ENCODE results near the gene RNF212B. TPM values are rescaled to one million over a fixed set of nuclear protein-coding genes. Genes with fewer than 3 reads are reported as not detected.

The RNF212B gene, protein sequence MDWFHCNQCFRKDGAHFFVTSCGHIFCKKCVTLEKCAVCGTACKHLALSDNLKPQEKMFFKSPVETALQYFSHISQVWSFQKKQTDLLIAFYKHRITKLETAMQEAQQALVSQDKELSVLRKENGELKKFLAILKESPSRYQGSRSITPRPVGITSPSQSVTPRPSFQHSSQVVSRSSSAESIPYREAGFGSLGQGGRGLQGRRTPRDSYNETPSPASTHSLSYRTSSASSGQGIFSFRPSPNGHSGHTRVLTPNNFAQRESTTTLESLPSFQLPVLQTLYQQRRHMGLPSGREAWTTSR
- not detected in 2 replicates for total RNA-seq

GRCh38 chr14:23237772-23238594, at the start of gene RNF212B:
Gene RNF212B (plus strand): TSS chr14:23237936. CDS start chr14:23240346, 2,410 bp downstream.

GRCh38 chr14:23286020-23286901, 48.5 kb downstream of the RNF212B start, which contains the start of gene HOMEZ:
Gene HOMEZ (minus strand): TSS chr14:23286132. CDS start chr14:23285952, 180 bp downstream.

GRCh38 chr14:23302290-23303225, 64.8 kb downstream of the RNF212B start, which contains the start of gene PPP1R3E:
Gene PPP1R3E (minus strand): TSS chr14:23302859. CDS start chr14:23302576, 283 bp downstream.

DNA sequence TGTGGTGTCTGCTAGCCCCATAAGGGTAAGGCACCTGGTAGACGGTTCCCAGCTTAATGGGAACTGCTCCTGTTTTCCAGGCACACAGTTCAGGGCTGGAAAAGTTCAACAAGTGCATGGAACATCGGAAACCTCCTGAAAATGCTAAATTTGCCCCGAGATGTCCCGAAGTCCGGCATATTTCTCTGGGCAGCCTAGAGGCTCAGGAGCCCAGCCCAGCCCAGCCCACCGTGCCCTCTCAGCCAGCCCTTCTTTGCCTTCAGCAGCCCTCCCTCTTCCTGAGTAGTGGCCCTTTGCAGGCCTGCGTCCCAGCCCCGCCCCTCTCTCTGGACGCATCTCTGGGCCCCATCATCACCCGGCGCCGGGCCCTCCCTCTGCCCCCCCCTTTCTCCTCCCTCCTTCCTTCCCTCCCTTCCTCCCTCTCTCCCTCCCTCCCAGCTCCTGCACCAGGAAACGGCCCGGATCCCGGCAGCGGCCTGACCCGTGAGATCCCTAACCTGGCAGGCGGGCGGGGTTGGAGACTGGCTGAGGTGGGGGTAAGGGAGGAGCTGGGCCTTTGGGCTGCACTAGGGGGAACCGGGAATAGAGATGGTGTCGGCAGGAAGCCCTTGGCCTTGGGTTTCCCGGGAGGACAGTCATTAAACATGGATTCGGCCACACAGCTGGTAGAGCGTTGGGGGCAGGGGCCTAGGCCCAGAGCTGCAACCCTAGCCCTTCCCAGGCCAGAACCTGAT, 68.8 kb downstream of the RNF212B start, which contains the start of gene BCL2L2:
Gene BCL2L2, plus strand, starts transcription at position 422 of the 734 bp plus-strand sequence. CDS start 935 bp downstream, outside the sequence.

GRCh38 chr14:23320584-23321571, 83.1 kb downstream of the RNF212B start, which contains the start of gene PABPN1:
Gene PABPN1 (plus strand): TSS chr14:23321457. CDS start chr14:23321470, 13 bp downstream.

Other genes starting within 250 kb of the RNF212B start
- 4.5 and 5.6 TPM in 2 replicates for gene C14orf93, start 227.8 kb upstream of the RNF212B start, total RNA-seq
- 287 and 492 TPM in 2 replicates for gene PSMB5, start 203.0 kb upstream of the RNF212B start, total RNA-seq
- gene PSMB11, start 195.7 kb upstream of the RNF212B start, total RNA-seq, result not detected in 2 replicates
- 7.5 and 12.5 TPM in 2 replicates for gene CDH24, start 180.4 kb upstream of the RNF212B start, total RNA-seq
- 57.5 and 65.7 TPM in 2 replicates for gene ACIN1, start 142.8 kb upstream of the RNF212B start, total RNA-seq
- 48.7 and 60.8 TPM in 2 replicates for gene C14orf119, start 142.4 kb upstream of the RNF212B start, total RNA-seq
- not detected in 2 replicates for gene CIROP, start 132.9 kb upstream of the RNF212B start, total RNA-seq
- not detected in 2 replicates for gene CEBPE, start 118.7 kb upstream of the RNF212B start, total RNA-seq
- gene SLC7A8, start 54.3 kb upstream of the RNF212B start, total RNA-seq, result 0.65 and 1.7 TPM in 2 replicates
- gene HOMEZ, start 48.2 kb downstream of the RNF212B start, total RNA-seq, result 2.9 and 4.3 TPM in 2 replicates
- 0.76 and 0.97 TPM in 2 replicates for gene PPP1R3E, start 64.9 kb downstream of the RNF212B start, total RNA-seq
- 13.4 and 16.9 TPM in 2 replicates for gene BCL2L2, start 68.9 kb downstream of the RNF212B start, total RNA-seq
- gene PABPN1, start 83.5 kb downstream of the RNF212B start, total RNA-seq, result 89.3 and 89.7 TPM in 2 replicates
- gene SLC22A17, start 115.0 kb downstream of the RNF212B start, total RNA-seq, result 1.6 and 2.6 TPM in 2 replicates
- not detected in 2 replicates for gene EFS, start 127.2 kb downstream of the RNF212B start, total RNA-seq
- not detected in 2 replicates for gene IL25, start 134.9 kb downstream of the RNF212B start, total RNA-seq
- not detected in 2 replicates for gene CMTM5, start 139.1 kb downstream of the RNF212B start, total RNA-seq
- gene MYH6, start 170.3 kb downstream of the RNF212B start, total RNA-seq, result not detected in 2 replicates
- not detected in 2 replicates for gene MYH7, start 197.7 kb downstream of the RNF212B start, total RNA-seq
- 58.5 and 77.8 TPM in 2 replicates for gene NGDN, start 231.8 kb downstream of the RNF212B start, total RNA-seq